Measurements from ENCODE around the gene SPI1. TPM values are rescaled to one million over a fixed set of nuclear protein-coding genes. Genes with fewer than 3 reads are reported as not detected.

The SPI1 gene
- total RNA-seq, 2 donors from 2014 or later, result not detected

GRCh38 chr11:47366020-47366490 is 12.3 kb downstream of the SPI1 start:
- H3K36me3 Mint-ChIP-seq (ENCODE audit: low read depth), result no peaks in the 10 kb centered on the region
- no peak overlapping the region for H3K27ac Mint-ChIP-seq
- TF ChIP-seq, protein P1, sequence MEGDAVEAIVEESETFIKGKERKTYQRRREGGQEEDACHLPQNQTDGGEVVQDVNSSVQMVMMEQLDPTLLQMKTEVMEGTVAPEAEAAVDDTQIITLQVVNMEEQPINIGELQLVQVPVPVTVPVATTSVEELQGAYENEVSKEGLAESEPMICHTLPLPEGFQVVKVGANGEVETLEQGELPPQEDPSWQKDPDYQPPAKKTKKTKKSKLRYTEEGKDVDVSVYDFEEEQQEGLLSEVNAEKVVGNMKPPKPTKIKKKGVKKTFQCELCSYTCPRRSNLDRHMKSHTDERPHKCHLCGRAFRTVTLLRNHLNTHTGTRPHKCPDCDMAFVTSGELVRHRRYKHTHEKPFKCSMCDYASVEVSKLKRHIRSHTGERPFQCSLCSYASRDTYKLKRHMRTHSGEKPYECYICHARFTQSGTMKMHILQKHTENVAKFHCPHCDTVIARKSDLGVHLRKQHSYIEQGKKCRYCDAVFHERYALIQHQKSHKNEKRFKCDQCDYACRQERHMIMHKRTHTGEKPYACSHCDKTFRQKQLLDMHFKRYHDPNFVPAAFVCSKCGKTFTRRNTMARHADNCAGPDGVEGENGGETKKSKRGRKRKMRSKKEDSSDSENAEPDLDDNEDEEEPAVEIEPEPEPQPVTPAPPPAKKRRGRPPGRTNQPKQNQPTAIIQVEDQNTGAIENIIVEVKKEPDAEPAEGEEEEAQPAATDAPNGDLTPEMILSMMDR (conservative IDR thresholded peaks at IDR 0.05), result no peak
- H3K27me3 ChIP-seq (ENCODE audit: control insufficient read depth, insufficient read depth, low read length, poor library complexity, severe bottlenecking), result no peaks in the 10 kb centered on the region
- DNase-seq, result no peak
- no peak overlapping the region for H3K4me3 ChIP-seq (ENCODE audit: low read length)
- H3K36me3 ChIP-seq (ENCODE audit: control insufficient read depth, insufficient read depth, low read length), result no peaks in the 10 kb centered on the region
- 95 to 100% methylated on average over 1 of the region's 1 CpG for WGBS, 2 experiments (ENCODE audit: insufficient coverage in 1 of 2, insufficient read length in 1 of 2)
- no peak overlapping the region for H3K4me3 Mint-ChIP-seq
- no peaks in the 10 kb centered on the region for H3K4me1 ChIP-seq (ENCODE audit: control insufficient read depth, insufficient read depth, low read length)
- H3K9me3 ChIP-seq (ENCODE audit: control insufficient read depth, low read length), result no peaks in the 10 kb centered on the region
- H3K9me3 Mint-ChIP-seq, result no peaks in the 10 kb centered on the region
- no peak overlapping the region for H3K9ac ChIP-seq (ENCODE audit: extremely low read depth, low read length, poor library complexity, severe bottlenecking)
- peaks cover 2% of the 10 kb centered on the region for H3K27me3 Mint-ChIP-seq (ENCODE audit: insufficient read depth)
- H3K4me1 Mint-ChIP-seq, result no peaks in the 10 kb centered on the region
- no peak overlapping the region for H3K27ac ChIP-seq (ENCODE audit: low read depth, low read length)

GRCh38 chr11:47361419-47361818 is 16.9 kb downstream of the SPI1 start:
- TF ChIP-seq, protein P1 (conservative IDR thresholded peaks at IDR 0.05), result no peak
- H3K9ac ChIP-seq (ENCODE audit: extremely low read depth, low read length, poor library complexity, severe bottlenecking), result no peak overlapping the region
- H3K4me3 Mint-ChIP-seq, result no peak overlapping the region
- H3K4me3 ChIP-seq (ENCODE audit: low read length), result no peak overlapping the region
- H3K36me3 Mint-ChIP-seq (ENCODE audit: low read depth), result no peaks in the 10 kb centered on the region
- H3K27ac Mint-ChIP-seq, result no peak overlapping the region
- H3K4me1 ChIP-seq (ENCODE audit: control insufficient read depth, insufficient read depth, low read length), result no peaks in the 10 kb centered on the region
- no peaks in the 10 kb centered on the region for H3K27me3 Mint-ChIP-seq (ENCODE audit: insufficient read depth)
- no peaks in the 10 kb centered on the region for H3K9me3 Mint-ChIP-seq
- no peak overlapping the region for H3K27ac ChIP-seq (ENCODE audit: low read depth, low read length)
- H3K9me3 ChIP-seq (ENCODE audit: control insufficient read depth, low read length), result peaks cover 8% of the 10 kb centered on the region
- DNase-seq, result peak; percentile 47
- no peaks in the 10 kb centered on the region for H3K27me3 ChIP-seq (ENCODE audit: control insufficient read depth, insufficient read depth, low read length, poor library complexity, severe bottlenecking)
- no peaks in the 10 kb centered on the region for H3K4me1 Mint-ChIP-seq
- H3K36me3 ChIP-seq (ENCODE audit: control insufficient read depth, insufficient read depth, low read length), result no peaks in the 10 kb centered on the region
- 91 to 96% methylated on average over 9 to 13 of the region's 13 CpGs for WGBS, 2 experiments (ENCODE audit: insufficient coverage in 1 of 2, insufficient read length in 1 of 2)

GRCh38 chr11:47360341-47360740 is 18.0 kb downstream of the SPI1 start:
- Histone ChIP-seq H3K27ac (ENCODE audit: low read depth, low read length) (no peak overlapping the region), H3K27me3 (ENCODE audit: control insufficient read depth, insufficient read depth, low read length, poor library complexity, severe bottlenecking) (no peaks in the 10 kb centered on the region), H3K4me1 (ENCODE audit: control insufficient read depth, insufficient read depth, low read length) (no peaks in the 10 kb centered on the region), H3K9me3 (ENCODE audit: control insufficient read depth, low read length) (peaks cover 9% of the 10 kb centered on the region), H3K36me3 (ENCODE audit: control insufficient read depth, insufficient read depth, low read length) (no peaks in the 10 kb centered on the region), H3K9ac (ENCODE audit: extremely low read depth, low read length, poor library complexity, severe bottlenecking) (no peak overlapping the region), H3K4me3 (ENCODE audit: low read length) (no peak overlapping the region)
- Mint-ChIP-seq H3K36me3 (ENCODE audit: low read depth) (no peaks in the 10 kb centered on the region), H3K4me3 (no peak overlapping the region), H3K27me3 (ENCODE audit: insufficient read depth) (no peaks in the 10 kb centered on the region), H3K9me3 (no peaks in the 10 kb centered on the region), H3K27ac (no peak overlapping the region), H3K4me1 (no peaks in the 10 kb centered on the region)
- DNase-seq, result no peak
- TF ChIP-seq, protein P1 (conservative IDR thresholded peaks at IDR 0.05), result no peak
- WGBS, 2 experiments (ENCODE audit: insufficient coverage in 1 of 2, insufficient read length in 1 of 2), result 96 to 97% methylated on average over 6 to 15 of the region's 15 CpGs
